Left kidney (tissue), 2 donors: Measurements from ENCODE around the gene HIGD1B. TPM values are rescaled to one million over a fixed set of nuclear protein-coding genes. Genes with fewer than 3 reads are reported as not detected.

Experiments
- DNase-seq: peaks from one replicate; pipeline ENCODE4 v3.0.0-alpha.2; 2013
- polyA plus RNA-seq: library from polyadenylated mRNA; unstranded; fragments of 120-200 nt; gene quantifications from one replicate; pipeline ENCODE4 v1.2.1, GENCODE V29; 2013; ENCODE audit not compliant: insufficient read length

Gene HIGD1B
- polyA plus RNA-seq, 1 donor: 1.4 TPM

DNA sequence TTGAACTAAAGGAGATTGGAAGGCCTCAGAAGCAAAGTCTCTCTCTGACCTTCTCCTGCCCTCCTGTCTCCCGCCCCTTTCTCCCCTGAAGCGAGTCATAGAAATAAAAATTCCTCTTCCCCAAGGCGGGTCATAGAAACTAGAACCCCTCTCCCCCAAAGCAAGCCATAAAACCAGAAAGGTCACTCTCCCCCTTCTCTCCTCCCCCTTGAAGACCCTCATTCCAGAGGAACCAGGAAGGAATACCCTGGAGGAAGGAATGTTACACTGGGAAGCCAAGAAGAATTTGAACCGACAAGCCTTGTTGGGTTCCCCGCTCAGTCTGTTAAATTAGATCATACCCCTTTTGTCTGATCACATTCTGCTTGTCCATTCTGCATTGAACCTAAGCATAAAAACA is 14.9 kb upstream of the HIGD1B start:
- DNase-seq: no peak

DNA sequence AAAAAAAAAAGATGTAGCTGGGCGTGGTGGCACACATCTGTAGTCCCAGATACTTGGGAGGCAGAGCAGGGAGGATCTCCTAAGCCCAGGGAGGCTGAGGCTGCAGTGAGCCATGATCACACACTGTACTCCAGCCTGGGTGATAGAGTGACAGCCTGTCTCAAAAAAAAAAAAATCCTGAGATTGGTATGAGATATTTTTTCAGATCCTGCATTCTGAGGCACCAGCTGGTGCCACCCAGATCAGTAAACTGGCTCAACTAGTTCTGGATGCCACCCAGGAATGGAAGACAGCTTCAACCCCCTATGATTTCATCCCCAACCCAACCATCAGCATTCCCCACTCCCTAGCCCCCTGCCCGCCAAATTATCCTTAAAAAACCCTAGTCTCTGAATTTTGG is 10.5 kb upstream of the HIGD1B start:
- DNase-seq: no peak

DNA sequence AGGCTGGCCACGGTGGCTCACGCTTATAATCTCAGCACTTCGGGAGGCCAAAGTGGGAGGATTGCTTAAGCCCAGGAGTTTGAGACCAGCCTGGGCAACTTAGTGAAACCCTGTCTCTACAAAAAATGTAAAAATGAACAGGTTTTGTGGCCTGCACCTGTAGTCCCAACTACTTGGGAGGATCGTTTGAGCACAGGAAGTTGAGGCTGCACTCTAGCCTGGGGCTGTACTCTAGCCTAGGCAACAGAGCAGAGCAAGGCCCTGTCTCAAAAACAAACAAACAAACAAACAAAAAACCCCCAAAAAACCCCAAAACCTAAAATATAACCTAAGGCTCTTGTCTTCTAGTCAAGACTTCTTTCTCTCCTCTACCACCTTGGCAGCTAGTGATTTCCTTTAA is 7.4 kb upstream of the HIGD1B start:
- DNase-seq: no peak

DNA sequence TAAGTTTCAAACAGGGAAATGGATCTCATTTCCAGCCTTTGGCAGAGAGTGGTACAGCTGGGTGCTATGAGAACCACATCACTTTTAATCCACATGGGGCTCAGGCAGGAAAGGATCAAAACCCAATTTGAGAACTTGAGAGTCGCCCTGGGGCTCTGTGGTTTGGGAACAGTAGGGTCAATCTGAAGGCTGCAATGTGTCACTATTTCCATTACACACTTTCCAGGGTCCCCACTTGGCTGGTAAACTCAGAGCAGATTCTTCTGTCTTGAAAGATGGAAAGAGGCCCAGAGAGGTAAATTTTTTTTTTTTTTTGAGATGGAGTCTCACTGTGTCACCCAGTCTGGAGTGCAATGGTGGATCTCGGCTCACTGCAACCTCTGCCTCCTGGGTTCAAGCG is 6.7 kb upstream of the HIGD1B start:
- DNase-seq: no peak

DNA sequence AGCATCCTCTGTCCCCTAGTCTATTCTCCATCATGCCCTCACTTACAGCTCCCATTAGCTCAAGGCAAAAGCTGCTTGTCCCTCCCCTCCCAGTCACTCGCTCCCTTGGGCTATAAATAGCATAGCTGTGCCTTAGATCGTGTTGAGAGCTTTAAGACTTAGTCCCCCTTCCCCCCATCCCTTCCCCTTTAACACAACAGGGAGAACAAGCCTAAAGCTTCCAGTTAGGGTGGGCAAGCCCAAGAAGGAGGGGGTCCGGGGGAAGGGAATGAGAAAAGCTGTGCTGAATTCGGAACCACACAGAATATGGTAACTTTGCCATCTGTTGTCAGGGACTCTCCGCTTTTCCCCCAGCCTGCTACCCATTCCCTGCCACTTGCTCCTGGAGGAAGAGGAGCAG is 4.9 kb upstream of the HIGD1B start:
- no peak for DNase-seq

DNA sequence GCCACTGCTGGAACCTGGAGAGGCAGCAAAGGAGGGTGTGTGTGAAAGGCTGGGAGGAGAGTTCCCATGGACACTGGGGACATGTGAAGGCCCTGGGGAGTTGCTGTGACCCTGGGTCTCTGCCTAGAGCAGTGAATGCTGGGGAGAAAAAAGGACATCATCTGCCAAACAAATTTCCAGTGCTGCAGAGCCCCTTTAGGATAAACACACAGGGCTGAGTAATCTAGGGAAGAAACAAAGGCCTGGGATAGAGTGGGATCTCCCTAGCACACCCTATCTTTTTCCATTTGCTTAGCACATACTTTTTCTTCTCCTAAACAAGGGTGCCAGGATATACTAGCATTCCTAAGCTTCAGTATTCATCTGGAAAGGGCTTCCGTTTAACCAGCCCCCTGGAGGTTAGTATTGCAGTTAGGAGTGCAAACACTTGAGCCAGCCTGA is 3.3 kb upstream of the HIGD1B start:
- DNase-seq: no peak

DNA sequence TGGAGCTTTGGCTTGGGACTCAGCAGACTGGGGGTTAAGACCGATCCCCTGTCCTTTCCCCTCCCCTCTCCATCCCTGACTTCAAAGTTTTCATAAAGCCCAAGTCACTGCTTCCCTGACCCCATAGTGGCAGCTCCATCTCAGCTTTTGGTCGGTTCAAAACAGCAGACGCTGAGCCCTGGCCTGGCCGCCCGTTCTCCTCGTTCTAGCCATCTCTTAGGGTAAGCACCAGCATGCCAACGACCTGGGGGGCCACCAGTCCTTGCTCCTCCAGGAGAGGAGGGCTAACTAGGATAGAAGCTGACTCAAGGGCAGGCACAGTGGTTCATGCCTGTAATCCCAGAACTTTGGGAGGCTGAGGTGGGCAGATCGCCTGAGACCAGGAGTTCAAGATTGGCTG is 1.5 kb upstream of the HIGD1B start:
- DNase-seq: no peak

DNA sequence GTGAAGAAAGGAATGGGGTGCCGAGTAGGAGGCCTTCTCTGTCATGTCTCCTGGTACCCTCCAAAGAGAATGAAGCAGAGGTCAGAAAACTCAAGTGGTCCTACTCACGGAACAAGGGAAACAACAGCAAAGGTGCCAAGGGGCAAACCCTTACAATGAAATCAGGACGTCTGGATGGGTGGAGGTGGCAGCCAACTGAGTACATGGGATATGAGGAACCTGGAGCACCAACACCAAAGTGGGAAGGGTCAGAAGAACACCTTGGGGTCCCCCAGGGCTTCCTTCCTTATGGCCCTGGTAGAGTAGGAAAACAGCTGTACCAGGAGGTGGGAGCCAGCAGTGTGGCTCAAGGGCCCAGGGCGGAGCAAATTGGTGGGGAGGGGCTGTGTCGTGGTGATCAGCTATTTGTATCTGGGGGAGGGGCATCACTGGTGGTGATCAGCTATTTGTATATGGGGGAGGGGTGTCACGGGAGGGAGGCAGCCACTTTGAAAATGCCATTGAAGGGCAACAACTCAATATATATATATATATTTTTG is 643 bp downstream of the HIGD1B start:
- DNase-seq: no peak

DNA sequence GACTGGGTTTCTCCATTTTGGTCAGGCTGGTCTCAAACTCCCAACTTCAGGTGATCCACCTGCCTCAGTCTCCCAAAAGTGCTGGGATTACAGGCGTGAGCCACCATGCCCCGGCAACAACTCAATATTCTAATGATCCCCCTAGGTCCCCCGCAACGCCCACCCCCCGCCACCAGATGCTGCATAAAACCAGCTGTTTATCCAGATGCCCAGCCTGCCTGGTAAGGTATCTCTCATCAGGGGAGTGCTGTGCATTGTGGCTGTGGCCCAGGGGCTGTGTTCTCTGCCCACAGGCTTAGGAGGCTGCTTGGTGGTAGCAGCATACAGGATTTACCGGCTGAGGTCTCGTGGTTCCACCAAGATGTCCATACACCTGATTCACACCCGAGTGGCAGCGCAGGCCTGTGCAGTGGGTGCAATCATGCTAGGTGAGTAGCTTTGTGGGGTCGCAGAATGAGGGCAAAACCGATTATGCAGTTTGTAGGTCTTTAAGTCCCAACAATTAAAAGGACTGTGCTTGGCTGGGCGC is 1.3 kb downstream of the HIGD1B start:
- DNase-seq: no peak

DNA sequence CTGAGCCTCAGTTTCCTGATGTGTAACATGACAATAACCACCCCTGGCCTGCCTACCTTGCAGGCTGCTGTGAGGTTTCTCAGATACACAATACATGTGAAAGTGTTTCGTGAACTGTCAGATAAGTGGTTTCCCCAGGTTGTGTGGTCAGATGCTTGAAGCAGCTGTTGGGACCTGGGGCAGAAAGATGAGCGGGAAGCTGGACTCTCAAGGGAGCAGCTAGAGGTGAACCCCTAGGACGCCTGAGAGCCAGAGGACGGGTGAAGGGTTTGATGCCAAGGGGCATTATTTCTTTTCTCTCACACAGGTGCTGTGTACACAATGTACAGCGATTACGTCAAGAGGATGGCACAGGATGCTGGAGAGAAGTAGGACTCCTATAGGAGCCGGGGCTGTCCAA is 2.3 kb downstream of the HIGD1B start:
- DNase-seq: no peak

DNA sequence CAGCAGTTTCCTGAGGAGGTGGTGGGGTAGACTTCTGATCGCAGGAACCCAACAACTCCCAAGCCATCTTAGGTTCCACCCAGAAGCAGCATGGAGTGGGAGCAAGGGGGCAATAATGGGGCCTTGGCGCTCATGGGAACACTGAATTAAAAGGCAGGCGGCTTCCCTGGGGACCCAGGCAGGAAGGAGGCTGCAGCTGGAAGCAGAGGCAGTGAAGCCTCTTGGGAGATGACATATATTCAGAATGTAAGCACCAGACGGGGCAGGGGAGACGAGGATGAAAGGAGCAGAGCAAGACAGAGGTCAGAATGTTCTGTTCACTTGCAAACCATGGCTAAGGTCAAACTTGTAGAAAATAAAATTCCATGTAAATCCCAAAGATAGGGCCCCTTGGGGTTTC is 2.9 kb downstream of the HIGD1B start:
- DNase-seq: no peak

DNA sequence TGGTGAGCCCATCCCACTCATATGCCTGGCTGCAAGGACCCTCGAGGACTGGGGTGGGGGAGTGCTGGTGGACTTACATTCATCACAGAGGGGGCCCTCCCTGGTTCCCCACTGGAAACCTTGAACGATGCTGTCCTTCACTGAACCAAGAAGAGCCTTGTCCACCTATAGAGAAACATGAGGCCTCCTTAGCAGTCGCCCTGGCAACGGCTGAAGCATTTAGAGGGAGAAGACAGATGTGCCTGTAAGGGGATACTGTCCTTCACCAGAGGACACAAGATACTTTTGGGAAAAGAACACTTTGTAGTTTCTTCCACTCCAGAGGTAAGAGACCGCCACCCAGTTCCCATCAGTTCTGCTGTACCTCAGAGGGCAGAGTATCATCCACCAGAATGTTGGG is 6.5 kb downstream of the HIGD1B start:
- peak; percentile 49 for DNase-seq

DNA sequence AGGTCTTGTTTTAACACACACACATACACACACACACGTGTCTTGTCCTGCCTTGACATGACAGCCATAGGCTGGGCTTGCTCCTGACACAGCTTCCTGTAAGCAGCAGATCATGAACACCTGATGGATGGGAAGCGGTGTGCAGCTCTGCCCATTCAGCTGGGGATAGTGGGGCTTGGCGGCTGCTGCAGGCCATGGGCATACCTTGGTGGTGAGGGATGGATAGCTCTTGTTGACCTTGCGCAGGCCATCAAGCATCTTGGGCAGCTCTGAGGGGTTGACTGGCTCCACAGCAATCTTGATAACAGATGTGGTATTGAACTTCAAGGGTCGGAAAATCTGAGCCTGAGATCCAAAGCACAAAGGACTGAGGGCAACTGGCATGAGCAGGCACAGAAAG is 12.0 kb downstream of the HIGD1B start:
- no peak for DNase-seq

DNA sequence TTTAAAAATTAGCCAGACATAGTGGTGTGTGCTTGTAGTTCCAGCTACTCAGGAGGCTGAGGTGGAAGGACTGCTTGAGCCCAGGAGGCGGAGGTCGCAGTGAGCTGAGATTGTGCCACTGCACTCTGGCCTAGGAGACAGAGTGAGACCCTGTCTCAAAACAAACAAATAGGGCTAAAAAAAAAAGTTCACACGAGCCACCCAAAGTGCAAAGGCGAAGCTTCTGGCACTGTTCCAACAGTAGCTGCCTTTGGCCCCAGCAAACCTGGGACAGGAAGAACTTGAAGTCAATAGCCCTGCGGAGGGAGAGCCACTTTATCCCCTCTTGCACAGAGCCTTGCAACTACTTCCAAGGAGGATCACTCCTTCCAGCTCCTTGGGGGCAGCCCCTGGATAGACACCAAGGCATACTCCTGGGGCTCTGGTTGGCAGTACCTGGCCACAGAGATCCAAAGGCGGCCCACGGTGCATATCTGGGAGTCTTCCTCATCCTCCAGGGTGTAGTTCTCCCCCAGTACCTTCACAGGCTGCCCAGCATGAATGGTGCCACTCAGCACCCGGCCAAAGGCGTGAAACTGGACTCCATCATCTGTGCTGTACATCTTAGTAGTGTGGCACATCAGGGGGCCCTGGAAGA is 14.7 kb downstream of the HIGD1B start:
- no peak for DNase-seq

DNA sequence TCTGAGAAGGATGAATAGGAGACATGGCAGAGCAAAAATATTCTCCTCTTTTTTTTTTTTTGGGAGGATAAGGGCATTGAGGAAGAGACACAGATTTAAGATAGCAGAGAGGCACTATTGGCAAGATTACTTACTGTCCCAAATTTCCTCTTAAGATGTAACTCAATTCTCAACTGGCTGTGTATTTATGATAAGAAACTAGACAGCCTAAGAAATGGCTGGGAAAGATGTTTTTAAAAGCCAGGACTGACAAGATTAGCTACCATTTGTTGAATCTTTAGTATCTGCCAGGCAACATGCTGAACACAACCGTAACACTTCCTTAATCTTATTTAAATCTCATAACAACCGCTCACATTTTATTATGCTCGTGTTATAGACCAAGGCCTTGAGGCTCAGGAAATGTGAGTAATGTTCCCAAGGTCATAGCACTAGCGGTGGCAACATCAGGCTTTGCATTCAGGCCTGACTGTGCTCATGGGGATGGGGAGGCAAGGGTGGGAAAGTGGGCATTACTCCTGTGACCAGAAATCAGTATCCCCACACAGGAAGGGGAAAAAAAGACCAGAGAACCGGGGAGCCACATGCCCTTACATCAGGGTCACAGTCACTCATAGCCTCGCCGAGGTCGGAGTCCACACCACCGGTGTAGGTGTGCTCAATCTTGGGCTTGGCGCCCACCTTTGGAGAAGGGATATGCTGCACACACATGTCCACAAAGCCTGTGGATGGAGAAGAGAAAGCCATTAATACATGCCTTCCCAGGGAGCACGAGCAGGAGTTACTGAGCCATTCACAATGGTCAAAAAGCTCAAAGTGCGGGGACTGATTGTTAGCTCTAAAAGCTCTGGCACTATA is 15.6 kb downstream of the HIGD1B start:
- no peak for DNase-seq

DNA sequence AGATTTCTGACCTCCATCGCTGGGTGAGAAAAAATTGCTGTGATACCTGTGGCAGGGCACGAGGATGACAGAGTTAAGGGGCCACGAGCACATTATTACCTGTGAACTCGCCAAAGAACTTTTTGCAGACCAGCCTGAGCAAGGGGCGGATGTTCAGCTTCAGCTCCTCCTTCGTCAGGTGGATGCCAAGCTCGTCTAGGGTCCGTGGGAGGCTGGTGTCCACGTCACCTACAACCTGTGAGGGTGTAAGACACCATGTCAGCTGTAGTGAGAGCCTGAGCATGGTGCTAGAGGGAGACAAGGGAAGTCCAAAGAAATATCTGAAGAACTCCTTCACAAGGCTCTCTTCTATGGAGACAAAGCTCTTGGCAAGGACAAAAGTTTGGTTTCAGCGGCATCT is 17.1 kb downstream of the HIGD1B start:
- no peak for DNase-seq

DNA sequence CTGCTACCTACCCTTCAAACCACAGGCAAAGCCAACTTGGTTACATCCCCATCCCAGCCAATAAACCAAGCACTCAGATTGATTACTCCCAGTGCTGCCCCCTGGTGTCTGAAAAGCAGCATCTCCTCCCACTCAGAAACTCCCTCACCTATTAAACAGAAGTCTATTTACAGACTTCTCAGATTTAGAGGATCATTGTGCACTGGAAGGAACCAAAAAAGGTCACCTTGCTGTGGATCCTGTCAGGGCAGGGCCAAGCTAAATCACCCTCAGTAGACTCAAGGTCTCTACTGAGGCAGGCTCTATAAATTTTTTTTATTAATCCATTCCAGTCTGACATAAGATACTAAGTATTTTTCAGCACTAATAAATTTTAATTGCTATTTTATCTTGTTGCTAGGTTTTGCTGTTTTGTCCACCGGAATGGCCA is 17.6 kb downstream of the HIGD1B start:
- DNase-seq: peak; percentile 70

DNA sequence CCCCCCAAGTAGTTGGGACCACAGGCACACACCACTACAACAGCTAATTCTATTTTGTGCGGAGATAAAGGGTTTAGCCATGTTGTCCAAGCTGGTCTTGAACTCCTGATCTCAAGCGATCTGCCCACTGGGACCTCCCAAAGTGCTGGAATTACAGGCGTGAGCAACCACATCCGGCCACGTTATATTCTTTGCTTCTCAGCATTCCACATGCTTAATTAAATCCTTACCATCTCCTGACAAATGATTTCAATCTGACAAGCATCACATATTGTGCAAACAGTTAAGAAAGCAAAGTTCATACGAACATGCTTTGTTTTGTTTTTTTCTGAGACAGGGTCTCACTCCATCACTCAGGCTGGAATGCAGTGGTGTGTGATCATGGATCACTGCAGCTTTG is 18.2 kb downstream of the HIGD1B start:
- DNase-seq: no peak

DNA sequence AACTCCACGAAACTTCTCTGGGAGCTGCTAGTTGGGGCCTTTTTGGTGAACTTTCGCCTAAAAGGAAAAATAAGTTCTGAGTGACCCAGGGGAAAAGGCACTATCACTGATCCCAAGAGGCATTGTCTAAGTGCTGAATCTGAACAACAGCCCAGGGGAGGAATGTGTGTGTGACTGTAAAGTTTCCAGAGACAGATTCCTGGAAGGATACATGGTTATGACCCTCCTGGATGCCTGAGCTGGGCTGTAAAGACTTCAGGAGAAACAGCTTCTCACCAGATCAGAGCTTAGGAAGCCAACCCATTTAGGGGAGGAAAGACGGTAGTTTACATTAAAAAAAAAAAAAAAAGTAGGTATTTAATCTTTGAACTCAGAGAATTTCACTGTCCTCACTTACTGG is 20.2 kb downstream of the HIGD1B start:
- no peak for DNase-seq

DNA sequence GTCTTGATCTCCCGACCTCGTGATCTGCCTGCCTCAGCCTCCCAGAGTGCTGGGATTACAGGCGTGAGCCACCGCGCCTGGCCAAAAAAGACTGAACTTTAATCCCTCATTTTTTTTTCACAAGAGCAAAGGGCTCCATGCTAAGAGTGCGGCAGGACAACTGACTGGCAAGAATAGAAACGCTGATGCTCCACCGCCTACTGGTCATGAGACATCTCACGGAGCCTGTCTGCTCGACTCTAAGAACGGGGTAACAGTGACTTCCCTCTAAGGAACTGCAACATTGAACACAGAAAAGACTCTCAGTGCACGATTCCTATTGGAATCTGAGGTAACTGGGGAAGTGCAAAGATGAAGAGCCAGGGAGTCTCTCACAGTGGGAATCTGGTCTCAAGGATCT is 23.9 kb downstream of the HIGD1B start:
- no peak for DNase-seq

DNA sequence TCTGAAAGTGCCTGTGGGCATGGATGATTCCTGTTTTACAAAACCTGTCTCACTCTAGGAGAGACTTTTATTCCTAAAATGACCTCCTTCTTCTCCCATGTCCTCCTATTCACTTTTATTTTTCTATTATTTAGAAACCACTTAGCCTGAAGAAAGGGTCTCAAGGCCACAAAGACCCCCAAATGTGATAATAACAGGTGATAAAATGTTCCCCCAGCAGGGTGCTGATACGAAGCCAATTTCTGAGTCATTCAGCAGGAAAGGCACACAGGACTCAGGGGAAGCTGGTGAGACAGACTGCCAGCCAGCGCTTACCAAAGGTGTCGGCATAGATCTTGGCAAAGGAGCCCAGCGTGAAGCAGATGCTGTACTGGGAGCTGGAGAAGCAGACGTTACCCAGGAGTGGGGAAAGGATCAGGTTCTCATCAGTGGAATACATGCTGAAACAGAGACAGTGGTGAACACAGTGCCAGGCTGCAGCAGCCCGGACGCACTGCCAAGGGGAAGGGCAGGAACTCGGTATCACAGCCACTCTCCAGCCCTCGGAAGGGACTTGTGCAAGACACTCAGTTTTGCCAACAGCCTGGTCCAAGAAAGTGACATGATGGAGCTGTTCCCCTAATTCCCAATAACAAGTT is 24.6 kb downstream of the HIGD1B start:
- no peak for DNase-seq

DNA sequence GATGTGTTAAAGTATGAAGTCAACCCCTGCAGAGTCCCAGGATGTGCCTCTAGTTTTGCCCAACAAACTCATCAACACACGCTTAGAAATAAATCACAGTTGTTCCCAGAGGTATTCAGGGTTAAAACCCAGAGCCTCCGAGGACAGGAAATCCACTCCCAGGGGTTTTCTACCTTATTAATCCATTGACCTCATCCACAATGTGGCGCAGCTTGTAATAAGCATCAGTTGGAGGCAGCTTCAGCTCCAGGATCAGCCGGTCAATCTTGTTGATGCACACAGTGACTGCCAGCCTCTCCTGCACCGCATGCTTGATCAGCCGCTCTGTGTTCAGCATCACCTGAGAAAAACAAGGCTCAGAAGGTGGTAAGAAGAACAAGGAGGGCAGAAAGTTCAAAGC is 28.1 kb downstream of the HIGD1B start:
- DNase-seq: no peak

DNA sequence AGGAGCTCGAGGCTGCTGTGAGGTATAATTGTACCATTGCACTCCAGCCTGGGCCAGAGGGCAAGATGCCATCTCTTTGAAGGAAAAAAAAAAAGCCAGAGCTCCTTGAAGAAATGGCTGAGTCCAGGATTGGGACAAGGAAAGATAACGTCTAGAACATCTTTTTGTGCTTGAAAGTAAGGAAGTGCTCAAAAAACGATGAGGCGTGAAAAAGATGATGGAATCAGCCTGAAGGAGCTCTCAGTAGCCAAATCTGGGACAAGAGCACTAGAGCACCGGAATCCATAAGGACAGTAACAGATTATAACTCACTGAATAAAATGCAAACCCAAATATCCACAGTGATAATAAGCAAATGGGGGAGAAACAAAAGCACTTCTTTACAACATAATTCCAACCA is 29.4 kb downstream of the HIGD1B start:
- DNase-seq: no peak
